ENCODE measurements around the gene ADNP.

The ADNP gene

GRCh38 chr20:50872560-50873425 lies 58.4 kb downstream of the ADNP start:
- DNase-seq (ENCODE audit: low spot score), result no peak

- no peak for DNase-seq (ENCODE audit: low spot score)
These were observed 60.6 kb downstream of the ADNP start for GRCh38 chr20:50870561-50871161.

- DNase-seq (ENCODE audit: low spot score), result no peak
These were observed 62.4 kb downstream of the ADNP start for GRCh38 chr20:50868509-50869495.

GRCh38 chr20:50867805-50868204 lies 63.4 kb downstream of the ADNP start:
- no peak for DNase-seq (ENCODE audit: low spot score)

- DNase-seq (ENCODE audit: low spot score), result no peak
These were observed 64.4 kb downstream of the ADNP start for GRCh38 chr20:50866831-50867230.

- DNase-seq (ENCODE audit: low spot score), result no peak
These were observed 65.1 kb downstream of the ADNP start for GRCh38 chr20:50866036-50866685.

- no peak for DNase-seq (ENCODE audit: low spot score)
These were observed 65.6 kb downstream of the ADNP start for GRCh38 chr20:50865591-50865990.

GRCh38 chr20:50865114-50865513 lies 66.1 kb downstream of the ADNP start:
- no peak for DNase-seq (ENCODE audit: low spot score)

GRCh38 chr20:50862546-50862945 lies 68.7 kb downstream of the ADNP start:
- no peak for DNase-seq (ENCODE audit: low spot score)

GRCh38 chr20:50861012-50861411 lies 70.2 kb downstream of the ADNP start:
- DNase-seq (ENCODE audit: low spot score), result no peak

- no peak for DNase-seq (ENCODE audit: low spot score)
These were observed 72.1 kb downstream of the ADNP start for GRCh38 chr20:50859161-50859560.

GRCh38 chr20:50858525-50858924 lies 72.7 kb downstream of the ADNP start:
- no peak for DNase-seq (ENCODE audit: low spot score)

GRCh38 chr20:50857348-50857747 lies 73.9 kb downstream of the ADNP start:
- DNase-seq (ENCODE audit: low spot score), result no peak

GRCh38 chr20:50856475-50857041 lies 74.7 kb downstream of the ADNP start:
- DNase-seq (ENCODE audit: low spot score), result no peak

- peak; percentile 78 for DNase-seq (ENCODE audit: low spot score)
These were observed 75.5 kb downstream of the ADNP start for GRCh38 chr20:50855498-50856474.

GRCh38 chr20:50854506-50855249 lies 76.6 kb downstream of the ADNP start:
- DNase-seq (ENCODE audit: low spot score), result no peak

GRCh38 chr20:50852085-50852484 lies 79.2 kb downstream of the ADNP start:
- DNase-seq (ENCODE audit: low spot score), result no peak

GRCh38 chr20:50850721-50851286 lies 80.4 kb downstream of the ADNP start:
- no peak for DNase-seq (ENCODE audit: low spot score)

Data from HuH-7.5 (cell line).